ENCODE measurements around the gene ARID3A.
"Not testable (repeated sequence)": the region's sequence is repeated elsewhere in the genome, so short reads cannot be mapped to it uniquely, and the experiment has no call there.

The ARID3A gene

GRCh38 chr19:891421-892200, 34.2 kb upstream of the ARID3A start:
- DNase-seq: not testable (repeated sequence)

DNA sequence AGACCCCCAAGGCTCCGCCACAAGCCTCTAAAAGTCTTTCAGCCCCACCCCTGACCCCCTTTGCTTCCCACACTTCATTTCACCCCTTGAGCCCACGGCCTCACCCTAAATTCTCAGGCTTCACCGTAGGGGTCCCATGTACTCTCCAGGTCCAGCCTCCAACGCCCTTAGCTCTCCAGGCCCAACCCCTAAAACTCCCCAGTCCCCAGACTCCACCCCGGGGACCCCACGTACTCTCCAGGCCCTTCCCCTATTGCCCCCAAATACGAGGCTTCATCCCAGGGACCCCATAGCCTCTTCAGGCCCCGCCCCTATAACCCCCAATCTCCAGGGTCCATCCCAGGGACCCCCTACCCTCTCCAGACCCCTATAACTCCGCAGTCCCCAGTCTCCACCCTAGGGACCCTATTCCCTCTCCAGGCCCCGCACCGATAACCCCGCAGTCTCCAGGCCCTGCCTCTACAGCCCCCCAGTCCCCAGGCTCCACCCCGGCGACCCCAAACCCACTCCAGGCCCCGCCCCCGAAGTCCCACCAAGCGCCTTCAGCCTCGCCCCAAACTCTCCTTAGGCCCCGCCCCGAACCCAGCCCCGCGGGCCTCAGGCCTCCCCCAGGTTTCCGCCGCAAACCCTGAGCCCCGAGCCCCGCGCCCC, 33.5 kb upstream of the ARID3A start:
- peak; percentile 10 for DNase-seq

DNA sequence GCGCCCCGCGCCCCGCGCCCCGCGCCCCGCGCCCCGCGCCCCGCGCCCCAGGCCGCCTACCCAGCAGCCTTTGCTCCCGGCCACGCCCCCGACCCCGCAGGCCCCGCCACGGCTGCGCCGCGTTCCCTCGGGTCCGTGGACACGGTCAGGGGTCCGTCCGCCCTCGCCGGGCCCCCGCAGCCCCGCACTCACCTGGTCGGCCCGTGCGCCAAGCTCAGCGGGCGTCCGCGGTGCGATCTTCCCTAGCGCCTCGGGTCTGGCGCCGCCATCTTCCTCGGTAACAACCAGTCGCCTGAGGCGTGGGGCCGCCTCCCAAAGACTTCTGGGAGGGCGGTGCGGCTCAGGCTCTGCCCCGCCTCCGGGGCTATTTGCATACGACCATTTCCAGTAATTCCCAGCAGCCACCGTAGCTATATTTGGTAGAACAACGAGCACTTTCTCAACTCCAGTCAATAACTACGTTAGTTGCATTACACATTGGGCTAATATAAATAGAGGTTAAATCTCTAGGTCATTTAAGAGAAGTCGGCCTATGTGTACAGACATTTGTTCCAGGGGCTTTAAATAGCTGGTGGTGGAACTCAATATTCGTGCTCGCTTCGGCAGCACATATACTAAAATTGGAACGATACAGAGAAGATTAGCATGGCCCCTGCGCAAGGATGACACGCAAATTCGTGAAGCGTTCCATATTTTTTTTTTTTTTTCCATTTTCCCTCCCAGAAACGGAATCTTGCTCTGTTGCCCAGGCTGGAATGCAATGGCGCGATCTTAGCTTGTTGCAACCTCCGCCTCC, 32.7 kb upstream of the ARID3A start, which contains the start of the genes MED16 and RNU6-9:
Gene MED16 (minus strand): TSS at position 294 of the 796 bp plus-strand sequence. CDS start 2,056 bp downstream, outside the sequence.
Gene RNU6-9 (plus strand): TSS at position 591 of the 796 bp plus-strand sequence.
- DNase-seq: peak; percentile 92

- DNase-seq: no peak
Measured at GRCh38 chr19:896434-896833, 29.4 kb upstream of the ARID3A start.

DNA sequence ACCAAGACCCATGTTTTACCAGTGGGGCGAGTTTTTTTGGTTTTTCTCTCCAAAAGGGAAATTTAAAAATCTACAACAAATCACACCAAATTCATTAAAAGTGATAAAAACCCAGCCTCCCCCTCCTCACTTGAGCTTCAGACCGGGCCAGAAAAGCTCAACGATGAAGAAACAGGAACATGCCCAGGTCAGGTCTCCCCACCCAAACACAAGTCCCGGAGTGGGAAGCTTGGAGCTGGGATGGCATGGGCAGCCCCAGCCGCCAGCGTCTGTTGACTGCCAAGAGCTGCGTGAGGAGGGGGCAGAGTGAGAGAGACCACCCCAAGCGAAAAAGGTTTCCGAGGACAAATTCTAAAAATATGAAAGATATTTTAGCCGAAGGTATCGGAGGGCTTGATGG, 28.8 kb upstream of the ARID3A start:
- DNase-seq: no peak

DNA sequence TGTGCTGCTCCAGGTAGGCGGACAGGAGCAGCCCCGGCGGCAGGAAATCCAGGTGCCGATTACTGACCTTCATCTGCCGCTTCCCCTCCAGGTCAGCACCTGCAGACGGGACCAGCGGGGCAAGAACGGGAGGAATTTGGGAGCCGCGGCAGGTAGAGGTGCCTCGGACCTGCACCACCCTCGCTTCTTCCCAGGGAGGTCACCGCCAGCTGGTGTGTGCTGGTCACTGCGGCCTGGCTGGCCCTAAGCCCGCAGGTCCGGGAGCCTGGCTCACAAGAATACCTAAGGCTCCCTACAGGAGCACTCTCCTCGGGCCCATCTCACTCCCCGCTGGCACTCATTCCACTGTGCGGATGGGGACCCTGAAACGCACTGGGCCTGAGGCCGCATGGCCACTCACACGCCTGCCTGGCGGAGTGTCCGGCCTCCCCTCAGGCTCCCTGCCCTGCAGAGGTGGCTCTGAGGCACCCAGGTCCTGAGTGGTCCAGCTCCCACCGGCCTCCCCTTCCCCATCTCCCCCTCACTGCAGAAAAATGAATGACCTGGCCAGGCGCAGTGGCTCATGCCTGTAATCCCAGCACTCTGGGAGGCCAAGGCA, 28.3 kb upstream of the ARID3A start:
- DNase-seq: no peak

DNA sequence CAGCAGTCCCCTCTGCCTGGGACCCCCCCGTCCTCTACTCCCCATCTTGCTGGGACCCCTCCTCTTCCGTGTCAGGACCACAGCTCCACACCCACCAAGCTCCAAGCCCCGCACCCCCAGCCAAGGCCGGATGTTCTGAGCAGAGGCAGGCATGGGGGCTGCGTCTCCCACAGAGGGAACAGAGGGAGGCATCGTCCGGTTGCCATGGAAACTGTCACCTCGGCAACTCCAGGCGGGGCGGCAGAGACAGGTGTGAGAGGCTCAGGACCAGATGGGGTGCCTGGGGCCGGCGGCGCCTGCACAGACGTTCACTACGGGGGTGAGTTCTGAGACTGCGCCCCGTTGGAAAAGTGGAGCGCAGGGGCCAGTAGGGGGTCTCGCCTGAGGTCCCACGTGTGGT, 27.2 kb upstream of the ARID3A start:
- DNase-seq: peak; percentile 18

DNA sequence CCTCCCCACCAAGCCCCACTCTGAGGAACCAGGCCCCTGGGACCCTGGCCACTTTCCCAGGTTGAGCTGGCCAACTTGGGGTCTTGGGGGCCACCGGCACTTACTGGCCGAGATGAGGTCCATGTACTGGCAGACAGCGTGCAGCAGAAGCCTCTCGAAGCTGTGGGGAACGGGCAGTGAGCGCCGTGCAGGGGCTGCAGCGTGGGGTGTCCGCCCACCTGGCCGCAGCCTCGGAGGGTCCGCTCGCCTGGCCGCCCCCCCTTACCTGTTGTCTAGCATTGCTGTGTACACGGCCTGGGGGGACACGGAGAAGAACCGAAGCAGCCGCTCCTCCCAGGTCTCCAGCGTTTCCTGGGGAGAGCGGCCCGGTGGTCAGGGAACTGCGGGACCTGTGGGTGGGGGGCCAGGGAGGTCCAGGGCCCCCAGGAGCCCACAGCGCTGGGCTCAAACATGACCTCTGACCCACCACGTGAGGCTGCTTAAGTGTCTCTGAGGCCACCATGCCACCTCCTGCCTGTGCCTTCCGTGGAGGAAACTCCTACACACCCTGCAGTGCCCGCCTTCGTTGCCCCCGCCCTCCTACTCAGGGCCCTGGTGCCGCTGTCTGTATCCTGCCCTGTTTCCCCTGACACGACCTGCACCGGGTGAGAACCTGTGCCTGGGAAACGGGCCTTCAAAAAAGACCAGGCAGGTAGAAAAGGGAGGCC, 26.3 kb upstream of the ARID3A start:
- no peak for DNase-seq

DNA sequence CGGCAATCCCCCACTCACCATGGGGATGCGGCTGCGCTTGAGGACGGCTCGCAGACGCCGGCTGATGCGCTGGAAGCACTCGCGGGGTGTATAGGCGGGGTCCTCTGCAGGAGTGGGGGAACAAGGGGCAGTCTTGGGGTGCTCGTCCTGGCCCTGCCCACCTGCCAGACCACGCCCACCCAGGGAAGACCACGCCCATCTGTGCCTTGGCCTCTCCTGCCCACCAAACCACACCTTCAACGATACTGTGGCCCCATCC, 25.9 kb upstream of the ARID3A start:
- DNase-seq: no peak

- DNase-seq: no peak
Measured at GRCh38 chr19:900302-901111, 25.3 kb upstream of the ARID3A start.

DNA sequence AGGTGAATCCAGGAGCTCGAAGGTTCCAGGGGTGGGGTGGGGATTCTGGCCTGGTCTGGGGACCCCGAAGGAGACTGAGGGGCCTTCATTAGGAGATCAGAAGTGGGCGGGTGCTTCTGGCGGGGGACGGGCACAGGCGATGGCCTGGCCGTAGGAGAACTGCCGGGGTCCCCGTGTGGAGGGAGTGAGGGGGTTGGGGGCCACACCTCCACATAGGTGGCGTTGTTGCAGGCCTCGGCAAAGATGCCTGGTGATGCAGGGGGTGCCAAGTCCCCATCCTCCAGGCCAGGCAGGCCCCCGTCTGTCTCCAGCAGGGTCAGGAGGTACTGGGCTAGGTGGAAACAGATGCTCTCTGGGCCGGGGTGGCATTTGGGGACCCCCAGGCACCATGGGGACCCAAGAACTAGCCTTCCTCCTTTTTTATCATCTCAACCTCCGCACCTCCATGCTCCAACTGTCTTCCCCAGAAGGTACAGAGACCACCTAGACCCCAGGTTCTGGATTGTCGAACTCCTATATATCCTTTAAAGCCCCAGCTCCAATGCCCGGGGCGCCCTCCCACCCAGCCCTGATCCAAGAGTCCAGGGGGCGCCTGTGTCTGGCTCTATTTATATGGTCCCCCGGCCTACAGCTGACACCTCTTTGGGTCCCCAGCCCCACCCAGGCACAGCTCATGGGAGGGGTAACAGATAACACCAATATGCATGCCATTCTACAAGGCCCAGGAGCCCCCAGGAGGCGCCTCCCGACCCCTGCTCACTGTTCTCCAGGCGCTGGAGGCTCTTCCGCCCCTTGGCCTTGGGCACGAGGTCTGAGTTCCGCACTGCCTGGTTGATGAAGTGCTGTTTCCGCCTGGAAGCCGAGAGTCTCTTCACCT, 24.4 kb upstream of the ARID3A start:
- DNase-seq: no peak

GRCh38 chr19:902093-902370, 23.8 kb upstream of the ARID3A start:
- DNase-seq: no peak

- no peak for DNase-seq
Measured at GRCh38 chr19:902446-903226, 23.2 kb upstream of the ARID3A start.

- DNase-seq: no peak
Measured at GRCh38 chr19:903266-903797, 22.5 kb upstream of the ARID3A start.

GRCh38 chr19:904545-904944, 21.3 kb upstream of the ARID3A start:
- no peak for DNase-seq

DNA sequence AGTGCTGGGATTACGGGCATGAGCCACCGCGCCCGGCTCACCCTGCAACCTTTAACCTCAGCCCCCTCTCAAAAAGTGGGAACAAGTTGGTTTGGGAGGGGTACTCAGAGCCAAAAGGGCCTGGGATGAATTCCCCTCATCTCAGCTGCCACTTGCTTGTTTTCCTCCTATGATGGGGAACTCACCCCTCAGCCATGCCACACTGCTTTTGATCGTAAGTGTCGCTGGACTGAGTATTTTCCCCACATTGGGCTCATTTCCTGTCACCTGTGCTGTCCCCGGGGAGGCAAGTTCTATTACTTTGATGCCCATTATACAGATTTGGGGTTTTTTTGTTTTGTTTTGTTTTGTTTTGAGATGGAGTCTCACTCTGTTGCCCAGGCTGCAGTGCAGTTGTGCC, 19.4 kb upstream of the ARID3A start:
- peak; percentile 45 for DNase-seq

- DNase-seq: no peak
Measured at GRCh38 chr19:907183-907853, 18.5 kb upstream of the ARID3A start.

- no peak for DNase-seq
Measured at GRCh38 chr19:911197-912033, 14.4 kb upstream of the ARID3A start.

All from CD4-positive, alpha-beta T cell treated with Interleukin-4 for 4 hours (primary cell).